ENCODE data around the gene PLCH2.

The PLCH2 gene

DNA sequence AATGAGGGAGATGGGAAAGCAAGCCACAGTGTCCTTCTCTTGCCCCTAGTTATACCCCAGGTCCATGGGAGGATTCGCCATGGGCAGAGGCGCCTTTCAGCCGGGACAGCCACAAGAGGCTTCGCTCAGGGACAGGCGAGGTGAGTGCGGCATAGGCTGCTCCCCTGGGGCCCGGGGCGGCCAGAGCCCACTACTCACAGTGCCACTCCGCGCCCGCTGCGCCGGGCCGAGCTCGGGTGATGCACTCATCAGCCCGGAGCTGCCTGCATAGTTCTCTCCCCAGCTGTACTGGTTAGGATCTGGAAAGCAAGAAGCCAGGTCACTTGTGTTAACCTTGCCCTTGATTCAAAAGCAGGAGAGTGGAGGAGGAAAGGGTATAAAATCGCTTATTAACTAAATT lies 41.9 kb downstream of the PLCH2 start:
- DNase-seq, result no peak

- DNase-seq, result no peak
Measured at GRCh38 chr1:2518528-2518927, 42.4 kb downstream of the PLCH2 start.

GRCh38 chr1:2519029-2519685 lies 43.1 kb downstream of the PLCH2 start:
- no peak for DNase-seq

GRCh38 chr1:2519729-2520128 lies 43.6 kb downstream of the PLCH2 start:
- no peak for DNase-seq

DNA sequence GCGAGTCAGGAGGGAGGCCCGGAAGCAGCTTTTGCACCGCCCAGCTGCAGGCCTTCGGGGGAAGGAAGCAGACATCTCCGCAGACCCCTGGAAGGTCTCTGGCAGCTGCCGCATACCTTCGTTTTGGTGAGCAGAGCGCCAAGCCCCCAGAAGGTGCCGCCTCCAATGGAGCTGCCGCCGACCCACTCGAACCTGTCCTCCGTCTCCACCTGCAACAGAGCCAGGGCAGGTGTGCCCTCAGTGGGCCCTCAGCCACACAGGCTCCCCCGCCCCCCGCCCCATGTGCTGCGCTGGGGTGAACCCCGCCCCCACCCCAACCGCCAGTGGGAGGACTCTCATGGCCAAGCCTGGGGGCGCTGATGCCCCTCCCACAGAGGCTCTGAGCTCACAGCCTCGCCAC lies 44.1 kb downstream of the PLCH2 start:
- DNase-seq, result no peak

- DNase-seq, result no peak
Measured at GRCh38 chr1:2520806-2521205, 44.7 kb downstream of the PLCH2 start.

DNA sequence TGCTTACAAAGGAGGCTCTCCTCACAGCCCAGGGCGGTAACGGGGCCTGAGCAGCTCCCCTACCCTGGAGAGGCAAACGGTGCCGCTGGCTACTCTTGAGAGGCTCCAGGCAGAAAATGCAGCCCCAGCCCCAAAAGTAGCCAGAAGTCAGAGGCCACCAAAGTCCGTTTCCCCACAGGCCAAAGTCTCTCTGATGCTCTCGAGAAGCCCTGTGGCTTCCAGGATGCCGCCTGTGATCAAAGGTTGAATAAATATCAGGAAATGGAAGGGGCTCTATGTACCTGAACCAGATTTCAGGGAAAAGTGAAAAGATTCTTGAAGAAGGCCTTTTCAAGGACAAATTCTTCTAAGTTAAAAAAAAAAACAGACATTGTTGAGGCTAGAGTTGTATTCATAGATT lies 46.1 kb downstream of the PLCH2 start:
- DNase-seq, result no peak

DNA sequence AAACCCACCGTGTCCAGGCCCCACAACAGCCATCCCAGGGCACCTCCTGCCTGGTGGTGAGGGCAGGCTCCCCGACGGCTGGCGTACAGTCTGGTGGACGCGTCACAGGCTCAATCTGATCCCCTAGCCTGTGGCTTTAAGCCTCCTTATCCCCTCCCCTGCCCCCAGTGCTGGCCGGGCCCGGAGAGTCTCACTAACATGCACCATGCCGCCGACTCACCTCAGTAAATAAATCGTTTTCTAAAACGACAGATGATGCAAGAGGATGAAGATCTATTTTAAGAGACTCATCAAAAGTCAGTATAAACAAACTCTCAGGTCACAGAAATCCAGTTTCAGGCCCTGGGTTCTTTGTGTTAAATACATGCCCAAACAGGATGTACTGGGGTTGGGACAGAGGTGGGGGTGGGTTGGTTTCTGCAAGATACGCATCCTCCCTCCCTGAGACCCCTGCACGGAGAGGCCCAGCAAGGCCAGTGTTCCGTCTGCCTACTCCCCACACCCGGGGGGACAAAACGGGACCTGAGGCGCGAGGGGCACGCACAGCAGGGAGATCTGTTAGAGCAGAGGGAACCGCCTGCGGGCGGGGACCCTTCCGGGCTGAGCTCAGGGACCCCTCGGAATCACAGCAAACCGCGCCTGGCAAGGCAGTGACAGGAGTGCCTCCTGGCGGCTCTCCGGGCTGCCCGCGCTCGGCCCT lies 47.3 kb downstream of the PLCH2 start:
- DNase-seq, result no peak

DNA sequence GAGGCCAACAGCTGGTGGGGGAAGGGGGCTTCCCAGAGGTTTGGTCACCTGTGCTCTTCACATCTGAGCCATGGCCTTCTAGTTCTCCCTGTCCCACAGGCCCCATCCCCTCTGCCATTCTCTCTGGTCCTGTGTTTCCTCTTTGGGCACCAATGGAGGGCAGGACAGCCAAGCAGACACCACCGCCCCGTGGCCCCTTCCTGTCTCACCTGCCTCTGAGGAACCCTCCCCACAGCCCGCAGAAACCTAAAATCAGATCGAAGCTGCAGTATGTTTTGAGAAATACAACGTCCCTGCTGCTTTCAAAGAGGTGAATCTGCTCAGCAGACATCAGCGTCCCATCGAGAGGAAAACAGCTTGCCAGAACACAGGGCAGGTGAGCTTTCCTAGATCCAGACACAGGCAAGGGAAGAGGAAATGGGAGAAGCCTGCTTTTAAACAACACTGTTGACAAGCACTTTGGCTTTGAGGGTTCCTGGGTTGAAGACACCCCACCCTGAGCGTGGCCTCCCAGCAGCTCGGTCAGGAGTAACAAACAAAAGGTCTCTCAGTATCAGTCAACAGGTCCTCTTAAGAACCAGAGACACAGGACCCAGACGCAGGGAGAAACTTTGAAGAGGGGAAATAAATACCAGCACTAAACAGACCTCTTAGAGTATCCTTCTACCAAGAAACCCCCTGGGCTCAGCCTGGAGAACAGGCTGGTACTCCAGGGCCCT lies 48.0 kb downstream of the PLCH2 start:
- DNase-seq, result no peak

DNA sequence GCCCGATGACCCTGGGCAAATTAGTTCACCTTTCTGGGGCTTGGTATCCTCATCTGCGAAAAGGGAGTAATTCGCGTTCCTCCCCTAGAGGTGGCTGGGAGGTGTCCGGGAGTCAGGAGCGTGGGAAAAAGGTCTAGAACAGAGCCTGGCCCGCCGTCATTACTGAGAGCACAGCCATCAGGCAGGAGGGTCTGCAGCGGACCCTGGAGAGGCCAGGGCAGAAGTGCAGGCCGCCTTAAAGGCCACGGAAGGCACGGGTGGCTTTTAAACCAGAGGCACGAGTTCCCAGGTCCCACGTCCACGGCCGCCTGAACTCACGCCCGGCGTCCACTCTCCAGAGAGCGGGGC lies 49.5 kb downstream of the PLCH2 start:
- no peak for DNase-seq

GRCh38 chr1:2525920-2526823 lies 50.1 kb downstream of the PLCH2 start, which contains the start of gene PANK4:
Gene PANK4 (minus strand): TSS chr1:2526596. CDS start chr1:2526587, 9 bp downstream.
- DNase-seq, result peak; percentile 93

- DNase-seq, result no peak
Measured at GRCh38 chr1:2526824-2527555, 50.9 kb downstream of the PLCH2 start.

DNA sequence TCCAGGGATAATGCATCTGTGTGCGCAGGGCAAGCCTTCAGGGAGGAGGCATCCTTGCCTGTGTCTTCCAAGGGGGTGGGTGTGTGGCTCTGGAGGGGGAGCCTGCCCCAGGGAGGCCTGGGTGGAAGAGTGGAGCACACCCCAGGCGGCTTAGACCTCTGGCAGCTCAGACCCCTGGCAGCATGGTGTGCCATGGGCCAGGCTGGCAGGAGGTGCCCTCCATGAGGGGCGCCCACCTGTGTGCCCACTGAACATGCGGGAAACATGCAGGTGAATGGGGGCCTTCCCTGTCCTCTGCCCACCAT lies 51.4 kb downstream of the PLCH2 start:
- DNase-seq, result no peak

DNA sequence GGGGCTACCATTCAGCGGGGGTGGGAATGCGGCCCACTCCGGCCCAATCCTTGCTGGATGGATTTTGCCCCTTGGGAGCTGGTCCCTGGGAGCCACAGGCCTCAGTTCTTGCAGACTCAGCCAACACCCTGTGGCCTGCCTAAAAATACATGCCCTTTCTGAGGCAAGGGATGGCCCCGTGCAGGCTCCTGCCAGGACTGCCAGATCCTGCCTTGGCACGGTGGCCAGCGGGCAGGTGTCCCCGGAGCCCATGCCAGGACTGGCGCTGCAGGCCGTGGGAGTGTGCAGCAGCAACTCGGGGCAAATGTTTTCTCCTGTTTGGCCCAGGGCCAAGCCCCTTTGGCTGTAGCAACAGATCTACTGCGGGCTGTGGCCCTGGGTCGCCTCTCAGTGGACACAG lies 51.9 kb downstream of the PLCH2 start:
- DNase-seq, result no peak

GRCh38 chr1:2528611-2528965 lies 52.5 kb downstream of the PLCH2 start:
- DNase-seq, result no peak

DNA sequence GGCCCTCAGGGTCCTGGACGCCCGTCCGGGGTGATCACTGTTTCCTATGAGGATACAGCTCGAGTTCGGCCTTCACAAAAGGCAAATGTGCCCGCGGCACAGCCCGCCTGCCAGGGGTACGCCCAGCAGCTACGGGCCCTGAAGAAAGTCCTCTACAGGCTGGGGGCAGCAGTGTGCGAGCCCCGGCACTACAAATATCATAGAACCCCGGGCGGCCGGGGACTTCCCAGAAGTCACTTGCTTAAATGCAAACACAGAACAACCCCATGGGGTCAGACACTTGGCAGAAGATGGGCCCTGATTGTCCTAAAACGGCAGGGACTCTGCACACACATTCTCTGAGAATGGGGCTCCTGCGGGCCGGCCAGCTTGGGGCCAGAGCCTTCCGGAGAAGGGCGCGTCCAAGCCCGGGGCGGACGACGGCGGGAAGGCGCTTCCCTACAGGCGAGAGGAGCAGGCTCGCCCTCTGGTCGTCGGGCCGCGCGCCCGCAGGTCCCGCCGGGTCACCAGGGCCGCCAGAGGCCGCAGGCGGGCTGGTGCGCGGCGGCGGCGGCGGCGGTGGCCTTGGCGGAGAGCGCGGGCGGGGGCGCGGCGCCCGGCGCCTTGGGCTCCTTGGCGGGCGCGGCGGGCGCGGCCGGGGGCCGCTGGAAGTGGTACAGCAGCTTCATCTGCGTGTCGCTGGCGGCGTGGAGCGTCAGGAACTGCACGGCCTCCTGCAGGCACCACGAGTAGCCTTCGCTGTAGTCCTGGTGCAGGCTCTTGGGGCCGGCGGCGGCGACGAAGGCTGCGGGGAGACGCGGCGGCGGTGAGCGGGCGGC lies 53.1 kb downstream of the PLCH2 start:
- no peak for DNase-seq

DNA sequence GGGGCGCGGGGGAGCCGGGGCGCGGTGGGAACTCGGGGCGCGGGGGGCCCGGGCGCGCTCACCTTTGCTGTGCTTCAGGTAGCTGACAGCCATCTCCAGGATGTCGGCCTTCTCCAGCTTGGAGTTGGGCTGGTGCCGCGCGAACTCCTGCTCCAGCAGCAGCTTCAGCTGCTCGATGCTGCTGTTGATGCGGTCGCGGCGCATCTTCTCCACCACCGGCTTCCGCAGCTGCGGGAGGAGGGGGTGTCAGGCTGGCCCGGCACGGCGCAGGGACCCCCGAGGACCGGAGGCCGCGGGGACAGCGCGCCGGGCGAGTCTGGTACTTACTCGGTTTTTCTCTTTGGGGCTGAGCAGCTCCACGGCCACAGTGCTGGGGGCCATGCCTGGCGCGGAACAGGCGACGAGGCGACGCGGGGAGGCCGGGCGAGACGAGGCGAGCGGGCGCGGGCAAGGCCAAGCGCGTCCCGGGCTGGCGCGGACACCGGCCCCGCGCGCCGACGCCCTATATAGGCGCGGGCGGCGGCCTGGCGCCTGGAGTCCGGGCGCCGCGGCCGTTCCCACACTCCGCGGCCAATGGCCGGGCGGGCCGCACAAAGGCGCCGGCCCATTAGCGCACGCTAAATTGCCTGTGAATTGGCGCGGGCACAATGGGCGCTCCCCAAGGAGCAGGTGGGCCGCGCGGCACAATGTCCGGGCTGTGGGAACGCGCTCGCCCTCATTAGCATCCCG lies 53.9 kb downstream of the PLCH2 start, which contains the start of gene HES5:
Gene HES5, minus strand, starts transcription at position 480 of the 729 bp plus-strand sequence. Its CDS starts 99 bp downstream, at position 381.
- DNase-seq, result no peak

GRCh38 chr1:2530513-2531361 lies 54.6 kb downstream of the PLCH2 start:
- DNase-seq, result no peak

GRCh38 chr1:2532485-2533160 lies 56.5 kb downstream of the PLCH2 start:
- no peak for DNase-seq
